ENCODE results near the gene SERPINA3.

DNA sequence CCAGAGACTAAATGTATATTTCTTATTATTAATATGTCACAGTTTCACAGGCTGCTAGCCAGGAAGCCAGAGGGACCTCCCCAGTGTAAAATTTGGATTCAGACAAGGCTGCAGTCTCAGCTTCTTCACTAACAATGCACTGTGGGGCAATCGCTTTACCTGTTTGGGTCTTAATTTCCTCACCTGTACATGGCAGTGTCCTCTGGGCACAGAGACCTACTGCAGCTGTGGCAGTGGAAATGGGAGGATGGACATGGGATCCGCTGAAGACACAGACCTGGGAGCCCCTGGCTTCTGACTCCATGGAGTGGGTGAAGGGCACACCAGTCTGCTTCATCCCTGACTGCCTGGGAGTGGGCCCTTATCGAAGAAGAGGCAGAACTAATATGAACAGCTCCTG, 37.9 kb upstream of the SERPINA3 start:
- no peak for TF ChIP-seq EZH2 (IDR thresholded peaks at IDR 0.05; ENCODE audit: low read length, unreplicated experiment)
- no peak for TF ChIP-seq CTCF (conservative IDR thresholded peaks at IDR 0.05; ENCODE audit: low read depth, low read length)
- no peak for TF ChIP-seq EZH2phosphoT487 (IDR thresholded peaks at IDR 0.05; ENCODE audit: borderline replicate concordance, low read length)
